ENCODE measurements around the gene MBNL1.
A peak's percentile ranks its signal among the peaks of the same experiment; 100 is the strongest.

The MBNL1 gene

GRCh38 chr3:152284906-152285305, 16.2 kb downstream of the MBNL1 start:
- Histone ChIP-seq H3K4me1 (ENCODE audit: control insufficient read depth, insufficient read depth, low read length) (no peaks in the 10 kb centered on the region), H3K9me3 (ENCODE audit: control insufficient read depth, insufficient read depth, low read depth, low read length) (no peaks in the 10 kb centered on the region), H3K36me3 (ENCODE audit: control insufficient read depth in 2 of 2, insufficient read depth in 1 of 2, low read length in 2 of 2) (no peaks in the 10 kb centered on the region), H3K4me3 (ENCODE audit: low read depth, low read length) (no peak overlapping the region), H3K27ac (ENCODE audit: extremely low read depth, low read depth, low read length) (no peak overlapping the region)
- POLR2A ChIA-PET: no interaction called here
- TF ChIP-seq FEZF1 (tag by site-specific recombination; IDR thresholded peaks at IDR 0.05) (peak; percentile 28; the same call in 1 of the 2 replicates), ZNF660 (tag by site-specific recombination; IDR thresholded peaks at IDR 0.05) (no peak)
- CTCF ChIA-PET: no interaction called here

GRCh38 chr3:152285509-152285908, 16.8 kb downstream of the MBNL1 start:
- Histone ChIP-seq H3K9me3 (ENCODE audit: control insufficient read depth, insufficient read depth, low read depth, low read length) (no peaks in the 10 kb centered on the region), H3K4me1 (ENCODE audit: control insufficient read depth, insufficient read depth, low read length) (no peaks in the 10 kb centered on the region), H3K27ac (ENCODE audit: extremely low read depth, low read depth, low read length) (no peak overlapping the region), H3K4me3 (ENCODE audit: low read depth, low read length) (no peak overlapping the region), H3K36me3 (ENCODE audit: control insufficient read depth in 2 of 2, insufficient read depth in 1 of 2, low read length in 2 of 2) (no peaks in the 10 kb centered on the region)
- TF ChIP-seq ZBTB10 (tag by site-specific recombination; IDR thresholded peaks at IDR 0.05): no peak
- peak; percentile 70; the same call in 1 of the 2 replicates for TF ChIP-seq ZNF121 (tag by site-specific recombination; IDR thresholded peaks at IDR 0.05)
- no peak for TF ChIP-seq BCL6B (tag by site-specific recombination; IDR thresholded peaks at IDR 0.05)
- ChIA-PET POLR2A (no interaction called here), CTCF (no interaction called here)

- Histone ChIP-seq H3K4me1 (ENCODE audit: control insufficient read depth, insufficient read depth, low read length) (no peaks in the 10 kb centered on the region), H3K4me3 (ENCODE audit: low read depth, low read length) (no peak overlapping the region), H3K36me3 (ENCODE audit: control insufficient read depth in 2 of 2, insufficient read depth in 1 of 2, low read length in 2 of 2) (no peaks in the 10 kb centered on the region), H3K9me3 (ENCODE audit: control insufficient read depth, insufficient read depth, low read depth, low read length) (no peaks in the 10 kb centered on the region), H3K27ac (ENCODE audit: extremely low read depth, low read depth, low read length) (no peak overlapping the region)
- TF ChIP-seq ZBTB21 (tag by site-specific recombination; IDR thresholded peaks at IDR 0.05) (no peak), MYNN (tag by site-specific recombination; IDR thresholded peaks at IDR 0.05; ENCODE audit: borderline replicate concordance) (peak; percentile 60; the same call in 1 of the 2 replicates)
- ChIA-PET POLR2A (no interaction called here), CTCF (no interaction called here)
Observed at GRCh38 chr3:152287898-152288576, 19.3 kb downstream of the MBNL1 start.

GRCh38 chr3:152288681-152289080, 20.0 kb downstream of the MBNL1 start:
- Histone ChIP-seq H3K4me3 (ENCODE audit: low read depth, low read length) (no peak overlapping the region), H3K27ac (ENCODE audit: extremely low read depth, low read depth, low read length) (no peak overlapping the region), H3K4me1 (ENCODE audit: control insufficient read depth, insufficient read depth, low read length) (no peaks in the 10 kb centered on the region), H3K9me3 (ENCODE audit: control insufficient read depth, insufficient read depth, low read depth, low read length) (no peaks in the 10 kb centered on the region), H3K36me3 (ENCODE audit: control insufficient read depth in 2 of 2, insufficient read depth in 1 of 2, low read length in 2 of 2) (no peaks in the 10 kb centered on the region)
- CTCF ChIA-PET: no interaction called here
- POLR2A ChIA-PET: no interaction called here
- TF ChIP-seq, protein P1, sequence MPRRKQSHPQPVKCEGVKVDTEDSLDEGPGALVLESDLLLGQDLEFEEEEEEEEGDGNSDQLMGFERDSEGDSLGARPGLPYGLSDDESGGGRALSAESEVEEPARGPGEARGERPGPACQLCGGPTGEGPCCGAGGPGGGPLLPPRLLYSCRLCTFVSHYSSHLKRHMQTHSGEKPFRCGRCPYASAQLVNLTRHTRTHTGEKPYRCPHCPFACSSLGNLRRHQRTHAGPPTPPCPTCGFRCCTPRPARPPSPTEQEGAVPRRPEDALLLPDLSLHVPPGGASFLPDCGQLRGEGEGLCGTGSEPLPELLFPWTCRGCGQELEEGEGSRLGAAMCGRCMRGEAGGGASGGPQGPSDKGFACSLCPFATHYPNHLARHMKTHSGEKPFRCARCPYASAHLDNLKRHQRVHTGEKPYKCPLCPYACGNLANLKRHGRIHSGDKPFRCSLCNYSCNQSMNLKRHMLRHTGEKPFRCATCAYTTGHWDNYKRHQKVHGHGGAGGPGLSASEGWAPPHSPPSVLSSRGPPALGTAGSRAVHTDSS (tag by site-specific recombination; IDR thresholded peaks at IDR 0.05): no peak
- TF ChIP-seq AEBP2 (tag by site-specific recombination; IDR thresholded peaks at IDR 0.05; ENCODE audit: borderline replicate concordance): no peak
- TF ChIP-seq PRDM2 (tag by site-specific recombination; IDR thresholded peaks at IDR 0.05; ENCODE audit: borderline replicate concordance): no peak
- no peak for TF ChIP-seq HOXC10 (CRISPR knock-in tag; IDR thresholded peaks at IDR 0.05)
- TF ChIP-seq ZBTB17 (tag by site-specific recombination; IDR thresholded peaks at IDR 0.05): no peak

All from HEK293 (cell line).